ENCODE measurements around the gene IFT57.

The IFT57 gene

DNA sequence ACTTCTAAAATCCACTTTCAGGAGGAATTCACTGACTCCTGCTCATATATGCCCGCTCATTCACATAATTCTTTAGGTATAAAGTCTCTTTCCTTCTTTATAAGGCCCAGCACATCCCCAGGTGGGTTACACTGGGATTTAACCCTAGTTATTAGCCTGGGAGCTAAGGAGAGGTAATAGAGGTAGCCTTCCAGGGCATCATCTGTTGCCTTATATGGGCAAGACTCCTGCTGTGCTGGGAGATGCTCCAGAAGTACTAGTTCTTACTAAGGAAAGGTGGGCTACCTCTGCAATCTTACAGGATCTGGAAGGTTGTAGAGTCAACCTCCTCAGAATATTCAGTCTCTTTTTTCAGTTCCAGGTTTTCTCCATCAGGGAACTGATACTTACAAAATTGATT lies 13.1 kb upstream of the IFT57 start:
- Histone ChIP-seq H2AFZ (ENCODE audit: low read length) (no peak overlapping the region), H3K27me3 (ENCODE audit: insufficient read depth, low read length, poor library complexity, severe bottlenecking) (no peaks in the 10 kb centered on the region), H3K9me2 (replicated peaks; ENCODE audit: low read depth, low read length) (no peaks in the 10 kb centered on the region), H3K79me2 (ENCODE audit: insufficient read depth, low read length) (no peaks in the 10 kb centered on the region), H3K9me3 (ENCODE audit: insufficient read depth, low read depth, low read length) (no peaks in the 10 kb centered on the region), H3K4me3 (ENCODE audit: low read length, poor library complexity, severe bottlenecking) (no peak overlapping the region), H4K20me1 (ENCODE audit: insufficient read depth, low read length, poor library complexity, severe bottlenecking) (no peaks in the 10 kb centered on the region), H3K4me1 (ENCODE audit: insufficient read depth, low read length, poor library complexity, severe bottlenecking) (peaks cover 16% of the 10 kb centered on the region), H3K4me2 (ENCODE audit: low read depth, low read length, poor library complexity, severe bottlenecking) (no peak overlapping the region), H3K36me3 (ENCODE audit: insufficient read depth, low read length) (no peaks in the 10 kb centered on the region), H3F3A (ENCODE audit: low read depth) (no peaks in the 10 kb centered on the region), H3K9ac (ENCODE audit: low read depth, low read length, poor library complexity, severe bottlenecking) (no peak overlapping the region)
- TF ChIP-seq, protein P1, sequence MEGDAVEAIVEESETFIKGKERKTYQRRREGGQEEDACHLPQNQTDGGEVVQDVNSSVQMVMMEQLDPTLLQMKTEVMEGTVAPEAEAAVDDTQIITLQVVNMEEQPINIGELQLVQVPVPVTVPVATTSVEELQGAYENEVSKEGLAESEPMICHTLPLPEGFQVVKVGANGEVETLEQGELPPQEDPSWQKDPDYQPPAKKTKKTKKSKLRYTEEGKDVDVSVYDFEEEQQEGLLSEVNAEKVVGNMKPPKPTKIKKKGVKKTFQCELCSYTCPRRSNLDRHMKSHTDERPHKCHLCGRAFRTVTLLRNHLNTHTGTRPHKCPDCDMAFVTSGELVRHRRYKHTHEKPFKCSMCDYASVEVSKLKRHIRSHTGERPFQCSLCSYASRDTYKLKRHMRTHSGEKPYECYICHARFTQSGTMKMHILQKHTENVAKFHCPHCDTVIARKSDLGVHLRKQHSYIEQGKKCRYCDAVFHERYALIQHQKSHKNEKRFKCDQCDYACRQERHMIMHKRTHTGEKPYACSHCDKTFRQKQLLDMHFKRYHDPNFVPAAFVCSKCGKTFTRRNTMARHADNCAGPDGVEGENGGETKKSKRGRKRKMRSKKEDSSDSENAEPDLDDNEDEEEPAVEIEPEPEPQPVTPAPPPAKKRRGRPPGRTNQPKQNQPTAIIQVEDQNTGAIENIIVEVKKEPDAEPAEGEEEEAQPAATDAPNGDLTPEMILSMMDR (conservative IDR thresholded peaks at IDR 0.05; ENCODE audit: low read length) = no peak
- no peak for TF ChIP-seq EZH2phosphoT487 (IDR thresholded peaks at IDR 0.05; ENCODE audit: borderline replicate concordance)

DNA sequence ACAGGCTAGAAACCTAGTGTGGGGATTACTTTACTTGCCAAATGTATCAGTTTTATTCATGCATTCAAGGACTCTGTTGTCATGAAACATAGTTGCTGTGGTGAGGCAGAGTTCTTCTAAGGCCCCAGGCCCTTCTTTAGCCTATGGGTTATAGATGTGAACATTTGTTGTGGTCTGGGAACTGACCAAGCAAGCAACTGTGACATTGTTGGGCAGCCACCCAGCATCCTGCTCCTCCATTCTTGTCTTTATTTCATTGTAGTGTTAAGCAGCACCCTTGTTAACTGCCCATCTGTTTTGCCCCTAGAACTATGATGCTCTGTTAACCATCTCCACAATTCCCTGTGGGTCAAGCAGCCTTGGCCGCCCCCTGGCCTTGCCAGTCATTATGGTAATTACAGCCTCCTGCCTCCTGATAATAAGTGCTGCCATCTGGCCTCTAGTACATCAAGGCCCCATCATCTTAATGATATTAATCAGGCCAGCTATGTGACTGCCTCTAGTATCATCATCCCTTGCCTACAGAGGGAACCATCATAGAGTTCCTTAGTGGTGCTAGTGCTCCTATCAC lies 12.2 kb upstream of the IFT57 start:
- Histone ChIP-seq H3K9me3 (ENCODE audit: insufficient read depth, low read depth, low read length) (no peaks in the 10 kb centered on the region), H3K27me3 (ENCODE audit: insufficient read depth, low read length, poor library complexity, severe bottlenecking) (no peaks in the 10 kb centered on the region), H3K9me2 (replicated peaks; ENCODE audit: low read depth, low read length) (no peaks in the 10 kb centered on the region), H3K79me2 (ENCODE audit: insufficient read depth, low read length) (no peaks in the 10 kb centered on the region), H2AFZ (ENCODE audit: low read length) (no peak overlapping the region; the same call in 1 of the 2 replicates), H3K9ac (ENCODE audit: low read depth, low read length, poor library complexity, severe bottlenecking) (no peak overlapping the region), H3K4me2 (ENCODE audit: low read depth, low read length, poor library complexity, severe bottlenecking) (no peak overlapping the region), H3F3A (ENCODE audit: low read depth) (no peaks in the 10 kb centered on the region), H3K4me3 (ENCODE audit: low read length, poor library complexity, severe bottlenecking) (no peak overlapping the region), H3K36me3 (ENCODE audit: insufficient read depth, low read length) (no peaks in the 10 kb centered on the region), H4K20me1 (ENCODE audit: insufficient read depth, low read length, poor library complexity, severe bottlenecking) (no peaks in the 10 kb centered on the region), H3K4me1 (ENCODE audit: insufficient read depth, low read length, poor library complexity, severe bottlenecking) (peaks cover 8% of the 10 kb centered on the region)
- TF ChIP-seq EZH2phosphoT487 (IDR thresholded peaks at IDR 0.05; ENCODE audit: borderline replicate concordance) = no peak
- TF ChIP-seq, protein P1 (conservative IDR thresholded peaks at IDR 0.05; ENCODE audit: low read length) = no peak

DNA sequence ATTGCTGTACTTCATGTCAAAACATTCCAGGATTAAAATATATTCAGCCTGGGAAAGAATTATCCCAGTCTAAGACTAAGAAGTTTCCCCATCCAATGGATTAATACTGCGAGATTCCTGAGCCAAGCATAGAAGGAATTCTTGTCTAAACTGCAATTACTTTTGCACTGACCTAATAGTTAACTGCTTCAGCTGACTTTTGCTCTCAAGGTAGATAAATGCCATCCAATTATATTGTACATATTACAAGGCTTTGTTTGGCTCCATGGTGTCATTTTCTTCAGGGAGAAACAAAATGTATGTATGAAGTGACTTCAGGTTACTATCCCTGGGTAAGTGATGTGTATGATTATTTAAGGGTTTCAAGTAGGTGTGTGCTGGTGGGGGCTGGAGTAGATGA lies 6.1 kb upstream of the IFT57 start:
- Histone ChIP-seq H3K9ac (ENCODE audit: low read depth, low read length, poor library complexity, severe bottlenecking) (no peak overlapping the region), H3K36me3 (ENCODE audit: insufficient read depth, low read length) (no peaks in the 10 kb centered on the region), H3K9me3 (ENCODE audit: insufficient read depth, low read depth, low read length) (no peaks in the 10 kb centered on the region), H3F3A (ENCODE audit: low read depth) (no peaks in the 10 kb centered on the region), H3K4me2 (ENCODE audit: low read depth, low read length, poor library complexity, severe bottlenecking) (no peak overlapping the region), H3K4me3 (ENCODE audit: low read length, poor library complexity, severe bottlenecking) (no peak overlapping the region), H2AFZ (ENCODE audit: low read length) (no peak overlapping the region), H3K9me2 (replicated peaks; ENCODE audit: low read depth, low read length) (no peaks in the 10 kb centered on the region), H3K4me1 (ENCODE audit: insufficient read depth, low read length, poor library complexity, severe bottlenecking) (peaks cover 15% of the 10 kb centered on the region), H3K27me3 (ENCODE audit: insufficient read depth, low read length, poor library complexity, severe bottlenecking) (no peaks in the 10 kb centered on the region), H4K20me1 (ENCODE audit: insufficient read depth, low read length, poor library complexity, severe bottlenecking) (no peaks in the 10 kb centered on the region), H3K79me2 (ENCODE audit: insufficient read depth, low read length) (no peaks in the 10 kb centered on the region)
- no peak for TF ChIP-seq EZH2phosphoT487 (IDR thresholded peaks at IDR 0.05; ENCODE audit: borderline replicate concordance)
- TF ChIP-seq, protein P1 (conservative IDR thresholded peaks at IDR 0.05; ENCODE audit: low read length) = no peak
